Trophoblast cell (in vitro differentiated cells and primary cell): ENCODE measurements around the gene SREK1.
A peak's percentile ranks its signal among the peaks of the same experiment; 100 is the strongest.

Experiments
- DNase-seq, 2 donors: peaks; one replicate each; pipeline ENCODE4 v3.0.0-alpha.2; 2016
- H2AFZ ChIP-seq: 2 replicates; pipeline ENCODE4 v1.6.1; 2013; ENCODE audit warnings: low read length, moderate library complexity, mild to moderate bottlenecking; ENCODE audit not compliant: insufficient read depth, poor library complexity
- H2AK5ac ChIP-seq: 2 replicates; pipeline ENCODE4 v1.6.1; 2013; ENCODE audit warnings: mild to moderate bottlenecking, low read length
- H2BK120ac ChIP-seq: 2 replicates; pipeline ENCODE4 v1.6.1; 2013; ENCODE audit warnings: low read length, mild to moderate bottlenecking, moderate library complexity; ENCODE audit not compliant: insufficient read depth, poor library complexity
- H2BK12ac ChIP-seq: 2 replicates; pipeline ENCODE4 v1.6.1; 2013; ENCODE audit warnings: mild to moderate bottlenecking, low read length, moderate library complexity
- H2BK5ac ChIP-seq: 2 replicates; pipeline ENCODE4 v1.6.1; 2013; ENCODE audit warnings: low read length, low read depth, moderate library complexity, mild to moderate bottlenecking; ENCODE audit not compliant: poor library complexity
- H3K14ac ChIP-seq: 2 replicates; pipeline ENCODE4 v1.6.1; 2013; ENCODE audit warnings: mild to moderate bottlenecking, low read length
- H3K18ac ChIP-seq: 2 replicates; pipeline ENCODE4 v1.6.1; 2013; ENCODE audit warnings: mild to moderate bottlenecking, low read length
- H3K23ac ChIP-seq: 2 replicates; pipeline ENCODE4 v1.6.1; 2013; ENCODE audit warnings: low read length
- H3K27ac ChIP-seq: 2 replicates; pipeline ENCODE4 v1.5.1; 2013; ENCODE audit warnings: low read depth, mild to moderate bottlenecking, inconsistent platforms, low read length, moderate library complexity
- H3K27me3 ChIP-seq: 2 replicates; pipeline ENCODE4 v1.6.1; 2013; ENCODE audit warnings: inconsistent platforms, mild to moderate bottlenecking, low read length, moderate library complexity; ENCODE audit not compliant: insufficient read depth
- H3K36me3 ChIP-seq, 2 experiments: 1 replicate in 1 of 2; 2 replicates in 1 of 2; pipeline ENCODE4 v1.6.1; 2013; ENCODE audit warnings: low read length in 2 of 2, mild to moderate bottlenecking in 2 of 2, moderate library complexity in 1 of 2; ENCODE audit not compliant: insufficient read depth in 2 of 2, control insufficient read depth in 1 of 2
- H3K4ac ChIP-seq: 2 replicates; pipeline ENCODE4 v1.6.1; 2013; ENCODE audit warnings: low read depth, mild to moderate bottlenecking, low read length, moderate library complexity
- H3K4me1 ChIP-seq, 2 experiments: 1 replicate in 1 of 2; 2 replicates in 1 of 2; pipeline ENCODE4 v1.6.1; 2013; ENCODE audit warnings: low read length in 2 of 2, mild to moderate bottlenecking in 2 of 2, moderate library complexity in 1 of 2; ENCODE audit not compliant: insufficient read depth in 2 of 2, control insufficient read depth in 1 of 2
- H3K4me2 ChIP-seq: 2 replicates; pipeline ENCODE4 v1.6.1; 2013; ENCODE audit warnings: inconsistent platforms, mild to moderate bottlenecking, low read length, moderate library complexity
- H3K4me3 ChIP-seq: 2 replicates; pipeline ENCODE4 v1.5.1; 2013; ENCODE audit warnings: mild to moderate bottlenecking, low read depth, low read length, inconsistent platforms
- H3K79me1 ChIP-seq: one replicate; pipeline ENCODE4 v1.6.1; 2013; ENCODE audit warnings: low read length
- H3K79me2 ChIP-seq: 2 replicates; pipeline ENCODE4 v1.6.1; 2013; ENCODE audit warnings: low read length, mild to moderate bottlenecking; ENCODE audit not compliant: control insufficient read depth, insufficient read depth, poor library complexity
- H3K9ac ChIP-seq: 2 replicates; pipeline ENCODE4 v1.6.1; 2013; ENCODE audit warnings: mild to moderate bottlenecking, low read length
- H3K9me3 ChIP-seq: 2 replicates; pipeline ENCODE4 v1.6.1; 2013; ENCODE audit warnings: low read depth, mild to moderate bottlenecking, control low read depth, inconsistent platforms, low read length; ENCODE audit not compliant: insufficient read depth
- H4K12ac ChIP-seq: 2 replicates; pipeline ENCODE4 v1.6.1; 2013; ENCODE audit warnings: low read depth, mild to moderate bottlenecking, low read length, moderate library complexity
- H4K8ac ChIP-seq: 2 replicates; pipeline ENCODE4 v1.6.1; 2013; ENCODE audit warnings: low read depth, mild to moderate bottlenecking, low read length, moderate library complexity
- H4K91ac ChIP-seq: one replicate; pipeline ENCODE4 v1.6.1; 2013; ENCODE audit warnings: low read depth, mild to moderate bottlenecking, low read length, moderate library complexity
- WGBS: extraction: QIAGEN DNeasy Blood & Tissue Kit; methylation state at CpG from one replicate; pipeline ENCODE4 v1.1.7; 2013; ENCODE audit warnings: missing lambda C conversion rate; ENCODE audit not compliant: insufficient read length, insufficient coverage; ENCODE audit errors: extremely low coverage; 5-methylcytosine and 5-hydroxymethylcytosine counted together

SREK1 gene

DNA sequence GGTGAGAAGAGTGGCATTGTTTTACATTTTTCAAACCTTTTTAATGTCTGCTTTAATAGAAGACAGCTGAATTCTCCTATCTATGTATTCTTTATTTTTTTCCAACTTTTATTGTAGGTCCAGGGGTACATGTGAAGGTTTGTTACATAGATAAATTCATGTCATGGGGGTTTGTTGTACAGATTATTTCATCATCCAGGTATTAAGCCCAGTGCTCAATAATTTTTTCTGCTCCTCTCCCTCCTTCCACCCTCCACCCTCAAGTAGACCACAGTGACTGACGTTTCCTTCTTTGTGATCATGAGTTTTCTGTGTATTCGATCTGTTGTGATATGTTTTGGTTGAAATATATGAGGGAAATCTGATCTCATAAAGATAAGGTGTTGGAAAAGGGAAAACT is 1.7 kb upstream of the SREK1 start:
- H3K36me3 ChIP-seq = no peaks in the 10 kb centered on the region
- H3K4me3 ChIP-seq = no peak overlapping the region
- H3K79me1 ChIP-seq = peaks cover 11% of the 10 kb centered on the region
- H3K14ac ChIP-seq = no peak overlapping the region
- H3K9me3 ChIP-seq = no peaks in the 10 kb centered on the region
- H3K18ac ChIP-seq = no peak overlapping the region
- no peak overlapping the region for H4K91ac ChIP-seq
- H3K9ac ChIP-seq = no peak overlapping the region
- no CpG with 5 or more reads among the region's 2 CpGs for WGBS
- no peak overlapping the region for H2AFZ ChIP-seq
- H2BK12ac ChIP-seq = no peak overlapping the region
- H3K4me2 ChIP-seq = no peak overlapping the region
- H3K4ac ChIP-seq = no peak overlapping the region
- H2BK5ac ChIP-seq = no peak overlapping the region
- H4K12ac ChIP-seq = no peak overlapping the region
- no peak overlapping the region for H3K23ac ChIP-seq
- H3K4me1 ChIP-seq = peaks cover 2 to 3% of the 10 kb centered on the region in 2 experiments
- H3K27ac ChIP-seq = no peak overlapping the region
- H2AK5ac ChIP-seq = no peak overlapping the region
- no peak for DNase-seq
- H3K79me2 ChIP-seq = peaks cover 7% of the 10 kb centered on the region
- no peak overlapping the region for H2BK120ac ChIP-seq
- no peaks in the 10 kb centered on the region for H3K27me3 ChIP-seq
- H4K8ac ChIP-seq = no peak overlapping the region

- Histone ChIP-seq H4K12ac (peak overlapping the region; percentile 68), H3K79me2 (peaks cover 7% of the 10 kb centered on the region)
These were observed 527 bp upstream of the SREK1 start for GRCh38 chr5:66143473-66144073.

DNA sequence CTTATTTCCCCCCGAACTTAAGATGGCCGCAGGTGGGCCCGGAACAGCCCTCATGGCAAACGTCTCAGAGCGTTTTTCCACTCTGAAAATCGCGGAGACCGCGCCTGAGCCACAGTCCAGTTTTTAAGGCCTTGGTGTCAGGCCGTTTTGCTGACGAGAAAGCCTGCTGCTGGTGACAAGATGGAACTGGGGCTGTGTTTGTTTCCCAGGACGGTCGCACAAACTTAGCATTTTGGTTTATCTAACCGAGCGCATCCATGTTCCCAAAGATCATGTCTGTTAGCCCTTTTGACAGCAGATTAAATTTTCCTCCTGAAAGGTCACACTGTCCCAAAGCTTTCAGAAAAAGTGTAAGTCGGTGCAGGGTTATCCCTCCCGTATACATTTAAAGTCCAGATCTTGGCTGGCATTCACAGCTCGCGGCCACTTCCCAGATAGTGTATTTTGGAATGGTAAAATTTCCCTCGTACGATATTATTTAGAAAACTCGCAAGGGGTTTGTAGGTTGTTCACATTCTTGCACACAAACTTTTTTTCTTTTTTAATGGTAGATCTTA is 812 bp downstream of the SREK1 start:
- Histone ChIP-seq H3K14ac (peak overlapping the region; percentile 75), H3K4me1 (peaks cover 2 to 3% of the 10 kb centered on the region in 2 experiments), H2BK12ac (no peak overlapping the region), H3K4me2 (peak overlapping the region; percentile 67), H3K27me3 (no peaks in the 10 kb centered on the region), H3K27ac (peak overlapping the region; percentile 100), H3K4me3 (peak overlapping the region; percentile 95), H2AK5ac (no peak overlapping the region), H3K18ac (peak overlapping the region; percentile 95), H3K36me3 (no peaks in the 10 kb centered on the region), H4K91ac (peak overlapping the region; percentile 91), H3K9me3 (no peaks in the 10 kb centered on the region), H3K4ac (peak overlapping the region; percentile 44), H3K9ac (peak overlapping the region; percentile 98), H3K79me2 (peaks cover 7% of the 10 kb centered on the region), H3K23ac (no peak overlapping the region), H3K79me1 (peaks cover 11% of the 10 kb centered on the region), H4K12ac (peak overlapping the region; percentile 72), H2AFZ (peak overlapping the region; percentile 83), H2BK120ac (peak overlapping the region; percentile 73), H4K8ac (peak overlapping the region; percentile 98), H2BK5ac (peak overlapping the region; percentile 92)
- no CpG with 5 or more reads among the region's 22 CpGs for WGBS
- peak; percentile 64 to 72 for DNase-seq

More at GRCh38 chr5:66143473-66144073, 527 bp upstream of the SREK1 start:
- H2AK5ac ChIP-seq = no peak overlapping the region
- peak overlapping the region; percentile 67 for H3K4me2 ChIP-seq
- no CpG with 5 or more reads among the region's 16 CpGs for WGBS
- no peak overlapping the region for H3K4ac ChIP-seq
- peak overlapping the region; percentile 73 for H2BK120ac ChIP-seq
- H2BK12ac ChIP-seq = no peak overlapping the region
- DNase-seq = no peak
- H4K8ac ChIP-seq = peak overlapping the region; percentile 91
- peak overlapping the region; percentile 95 for H3K4me3 ChIP-seq
- H3K14ac ChIP-seq = peak overlapping the region; percentile 46
- H3K9me3 ChIP-seq = no peaks in the 10 kb centered on the region
- H3K4me1 ChIP-seq = peaks cover 2 to 3% of the 10 kb centered on the region in 2 experiments
- H3K36me3 ChIP-seq = no peaks in the 10 kb centered on the region
- H3K27me3 ChIP-seq = no peaks in the 10 kb centered on the region
- peak overlapping the region; percentile 76 for H3K27ac ChIP-seq
- H4K91ac ChIP-seq = peak overlapping the region; percentile 60
- H3K23ac ChIP-seq = no peak overlapping the region
- peaks cover 11% of the 10 kb centered on the region for H3K79me1 ChIP-seq
- H3K9ac ChIP-seq = peak overlapping the region; percentile 86
- peak overlapping the region; percentile 26 for H3K18ac ChIP-seq
- H2BK5ac ChIP-seq = peak overlapping the region; percentile 47
- peak overlapping the region; percentile 83 for H2AFZ ChIP-seq

DNA sequence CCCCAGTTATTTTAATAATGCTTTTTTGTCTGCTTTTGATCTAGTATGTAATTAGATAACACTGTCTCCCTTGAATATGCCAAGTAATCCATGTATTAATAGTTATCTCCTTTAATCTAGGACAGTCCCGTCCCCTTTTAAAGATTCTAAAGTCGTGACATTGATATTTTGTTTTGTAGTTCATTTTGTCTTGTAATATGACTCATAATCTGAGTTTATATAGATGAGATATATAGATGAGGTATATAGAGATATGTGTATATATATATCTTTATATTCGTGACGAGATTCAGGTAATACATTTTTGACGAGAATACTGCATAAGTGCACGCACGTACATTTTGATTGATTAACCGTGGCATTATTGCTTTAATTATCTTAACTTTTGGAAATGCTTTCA is 1.6 kb downstream of the SREK1 start:
- no peak overlapping the region for H3K4ac ChIP-seq
- no peak overlapping the region for H4K91ac ChIP-seq
- WGBS = no CpG with 5 or more reads among the region's 8 CpGs
- no peaks in the 10 kb centered on the region for H3K9me3 ChIP-seq
- H3K36me3 ChIP-seq = no peaks in the 10 kb centered on the region
- no peak overlapping the region for H3K14ac ChIP-seq
- peaks cover 11% of the 10 kb centered on the region for H3K79me1 ChIP-seq
- H3K27me3 ChIP-seq = no peaks in the 10 kb centered on the region
- no peak overlapping the region for H3K4me3 ChIP-seq
- no peak overlapping the region for H3K18ac ChIP-seq
- H2BK120ac ChIP-seq = no peak overlapping the region
- peaks cover 2 to 3% of the 10 kb centered on the region in 2 experiments for H3K4me1 ChIP-seq
- no peak overlapping the region for H4K12ac ChIP-seq
- H3K23ac ChIP-seq = no peak overlapping the region
- no peak overlapping the region for H3K9ac ChIP-seq
- no peak overlapping the region for H3K27ac ChIP-seq
- no peak overlapping the region for H4K8ac ChIP-seq
- H2BK5ac ChIP-seq = no peak overlapping the region
- DNase-seq = no peak
- H3K4me2 ChIP-seq = no peak overlapping the region
- H3K79me2 ChIP-seq = peaks cover 7% of the 10 kb centered on the region
- no peak overlapping the region for H2AK5ac ChIP-seq
- no peak overlapping the region for H2BK12ac ChIP-seq
- H2AFZ ChIP-seq = no peak overlapping the region
